ENCODE measurements around the gene ASB8.

DNA sequence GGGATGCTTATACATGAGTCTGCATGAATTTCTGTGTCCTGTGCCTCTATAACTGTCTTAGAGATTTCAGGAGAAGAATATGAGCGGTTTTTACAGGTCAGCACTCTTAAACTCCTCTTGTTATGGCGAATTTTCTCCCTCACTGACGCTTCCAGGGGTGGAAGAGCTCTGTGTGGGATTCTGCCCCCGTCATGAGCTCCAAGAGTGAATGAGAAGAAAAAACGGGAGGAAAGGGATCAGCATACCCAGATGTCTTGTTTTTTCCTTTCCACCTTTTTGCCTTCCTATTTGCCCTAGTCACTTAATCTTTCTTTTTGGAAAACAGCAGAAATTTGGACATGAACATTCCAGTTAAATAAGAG lies 37.5 kb downstream of the ASB8 start:
- TF ChIP-seq, protein P1, sequence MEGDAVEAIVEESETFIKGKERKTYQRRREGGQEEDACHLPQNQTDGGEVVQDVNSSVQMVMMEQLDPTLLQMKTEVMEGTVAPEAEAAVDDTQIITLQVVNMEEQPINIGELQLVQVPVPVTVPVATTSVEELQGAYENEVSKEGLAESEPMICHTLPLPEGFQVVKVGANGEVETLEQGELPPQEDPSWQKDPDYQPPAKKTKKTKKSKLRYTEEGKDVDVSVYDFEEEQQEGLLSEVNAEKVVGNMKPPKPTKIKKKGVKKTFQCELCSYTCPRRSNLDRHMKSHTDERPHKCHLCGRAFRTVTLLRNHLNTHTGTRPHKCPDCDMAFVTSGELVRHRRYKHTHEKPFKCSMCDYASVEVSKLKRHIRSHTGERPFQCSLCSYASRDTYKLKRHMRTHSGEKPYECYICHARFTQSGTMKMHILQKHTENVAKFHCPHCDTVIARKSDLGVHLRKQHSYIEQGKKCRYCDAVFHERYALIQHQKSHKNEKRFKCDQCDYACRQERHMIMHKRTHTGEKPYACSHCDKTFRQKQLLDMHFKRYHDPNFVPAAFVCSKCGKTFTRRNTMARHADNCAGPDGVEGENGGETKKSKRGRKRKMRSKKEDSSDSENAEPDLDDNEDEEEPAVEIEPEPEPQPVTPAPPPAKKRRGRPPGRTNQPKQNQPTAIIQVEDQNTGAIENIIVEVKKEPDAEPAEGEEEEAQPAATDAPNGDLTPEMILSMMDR (IDR thresholded peaks at IDR 0.05), result no peak
- TF ChIP-seq POLR2A (IDR thresholded peaks at IDR 0.05), result no peak

Data from right lobe of liver (tissue), 4 donors.